ENCODE measurements around the gene PCNX2. TPM values are rescaled to one million over a fixed set of nuclear protein-coding genes. Genes with fewer than 3 reads are reported as not detected.

Gene PCNX2
- polyA plus RNA-seq, 1 donor (not counting 4 experiments of a cell fraction or from before 2014, with no cell fraction given), result 18.0 TPM

DNA sequence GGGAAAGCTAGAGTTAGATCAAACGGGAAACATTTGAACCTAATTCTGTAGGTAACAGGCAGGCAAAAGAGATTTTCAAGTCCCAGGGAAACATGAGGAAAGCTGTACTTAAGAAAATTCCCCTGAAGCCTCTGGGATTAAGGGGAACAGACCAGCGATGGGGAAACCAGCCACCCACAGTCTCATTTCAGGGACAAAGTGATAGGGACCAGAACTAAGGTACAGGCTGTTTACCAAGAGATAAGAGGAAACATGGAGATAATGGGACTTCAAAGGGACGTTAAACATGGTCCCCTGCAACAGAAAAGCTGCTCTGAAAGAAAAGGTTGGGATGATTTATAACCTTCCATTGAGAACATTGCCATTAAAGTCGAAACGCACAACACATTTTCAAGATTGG lies 260.7 kb downstream of the PCNX2 start:
- Histone ChIP-seq H3K27ac (ENCODE audit: control insufficient read depth, insufficient read depth, low read length) (no peak overlapping the region), H3K9me1 (ENCODE audit: control insufficient read depth, extremely low read depth, insufficient read depth, low read length) (no peaks in the 10 kb centered on the region), H3K4me2 (ENCODE audit: control insufficient read depth, extremely low read depth, insufficient read depth, low read depth, low read length) (no peak overlapping the region), H3K27me3 (ENCODE audit: control insufficient read depth, extremely low read depth, insufficient read depth, low read length) (no peaks in the 10 kb centered on the region), H3K4me1 (ENCODE audit: control insufficient read depth, extremely low read depth, insufficient read depth, low read length) (no peaks in the 10 kb centered on the region), H4K20me1 (ENCODE audit: control insufficient read depth, extremely low read depth, insufficient read depth, low read length) (no peaks in the 10 kb centered on the region), H3K9ac (ENCODE audit: control insufficient read depth, extremely low read depth, insufficient read depth, low read length) (no peak overlapping the region), H3K79me2 (ENCODE audit: control insufficient read depth, insufficient read depth, low read length) (no peaks in the 10 kb centered on the region), H2AFZ (ENCODE audit: control insufficient read depth, low read length) (no peak overlapping the region), H3K36me3 (ENCODE audit: control insufficient read depth in 2 of 2, extremely low read depth in 1 of 2, insufficient read depth in 2 of 2, low read length in 2 of 2) (no peaks in the 10 kb centered on the region), H3K4me3 (ENCODE audit: control insufficient read depth in 2 of 3, extremely low read depth in 1 of 3, insufficient read depth in 2 of 3, low read depth in 1 of 3, low read length in 3 of 3) (no peak overlapping the region), H3K9me3 (ENCODE audit: control insufficient read depth, low read depth, low read length) (no peaks in the 10 kb centered on the region)
- TF ChIP-seq EZH2 (IDR thresholded peaks at IDR 0.05; ENCODE audit: low read length), result no peak
- TF ChIP-seq, protein P1, sequence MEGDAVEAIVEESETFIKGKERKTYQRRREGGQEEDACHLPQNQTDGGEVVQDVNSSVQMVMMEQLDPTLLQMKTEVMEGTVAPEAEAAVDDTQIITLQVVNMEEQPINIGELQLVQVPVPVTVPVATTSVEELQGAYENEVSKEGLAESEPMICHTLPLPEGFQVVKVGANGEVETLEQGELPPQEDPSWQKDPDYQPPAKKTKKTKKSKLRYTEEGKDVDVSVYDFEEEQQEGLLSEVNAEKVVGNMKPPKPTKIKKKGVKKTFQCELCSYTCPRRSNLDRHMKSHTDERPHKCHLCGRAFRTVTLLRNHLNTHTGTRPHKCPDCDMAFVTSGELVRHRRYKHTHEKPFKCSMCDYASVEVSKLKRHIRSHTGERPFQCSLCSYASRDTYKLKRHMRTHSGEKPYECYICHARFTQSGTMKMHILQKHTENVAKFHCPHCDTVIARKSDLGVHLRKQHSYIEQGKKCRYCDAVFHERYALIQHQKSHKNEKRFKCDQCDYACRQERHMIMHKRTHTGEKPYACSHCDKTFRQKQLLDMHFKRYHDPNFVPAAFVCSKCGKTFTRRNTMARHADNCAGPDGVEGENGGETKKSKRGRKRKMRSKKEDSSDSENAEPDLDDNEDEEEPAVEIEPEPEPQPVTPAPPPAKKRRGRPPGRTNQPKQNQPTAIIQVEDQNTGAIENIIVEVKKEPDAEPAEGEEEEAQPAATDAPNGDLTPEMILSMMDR (optimal IDR thresholded peaks at IDR 0.05 in 1 of 3, IDR thresholded peaks at IDR 0.05 in 1 of 3, conservative IDR thresholded peaks at IDR 0.05 in 1 of 3; ENCODE audit: extremely low read depth in 1 of 3, insufficient read depth in 2 of 3, low read length in 3 of 3), result no peak
- FAIRE-seq, result no peak
- dilution Hi-C loops (cut with MboI; ENCODE audit: extremely low pct_ligation_motif_present, low sequenced_read_pairs), result no loop called here
- no peak for DNase-seq (ENCODE audit: low read depth, low spot score)

DNA sequence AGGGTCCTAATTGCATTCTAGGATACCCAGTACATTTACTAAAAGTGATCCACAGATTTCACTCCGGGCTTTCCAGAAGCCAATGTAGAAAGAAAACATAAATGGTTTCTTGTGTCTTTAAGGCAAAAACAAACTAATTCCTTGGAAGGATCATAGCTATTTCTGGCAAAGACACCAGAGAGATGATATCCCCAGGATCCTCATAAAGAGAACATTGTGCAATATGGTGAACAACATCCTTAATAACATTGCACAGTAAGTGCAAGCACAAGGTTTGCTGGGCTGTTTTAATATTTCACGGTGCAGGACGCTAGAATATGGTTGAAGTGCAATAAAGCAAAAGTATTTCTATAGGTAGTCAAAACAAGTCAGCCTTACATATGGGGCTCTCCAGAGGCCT lies 262.2 kb downstream of the PCNX2 start:
- H3K4me2 ChIP-seq (ENCODE audit: control insufficient read depth, extremely low read depth, insufficient read depth, low read depth, low read length), result no peak overlapping the region
- no peaks in the 10 kb centered on the region for H3K9me1 ChIP-seq (ENCODE audit: control insufficient read depth, extremely low read depth, insufficient read depth, low read length)
- H3K9ac ChIP-seq (ENCODE audit: control insufficient read depth, extremely low read depth, insufficient read depth, low read length), result no peak overlapping the region
- no peak overlapping the region for H3K27ac ChIP-seq (ENCODE audit: control insufficient read depth, insufficient read depth, low read length)
- no peaks in the 10 kb centered on the region for H3K36me3 ChIP-seq (ENCODE audit: control insufficient read depth in 2 of 2, extremely low read depth in 1 of 2, insufficient read depth in 2 of 2, low read length in 2 of 2)
- FAIRE-seq (no peak), DNase-seq (ENCODE audit: low read depth, low spot score) (no peak)
- no peak overlapping the region for H2AFZ ChIP-seq (ENCODE audit: control insufficient read depth, low read length)
- no peak overlapping the region for H3K4me3 ChIP-seq (ENCODE audit: control insufficient read depth in 2 of 3, extremely low read depth in 1 of 3, insufficient read depth in 2 of 3, low read depth in 1 of 3, low read length in 3 of 3)
- dilution Hi-C loops (cut with MboI; ENCODE audit: extremely low pct_ligation_motif_present, low sequenced_read_pairs), result no loop called here
- TF ChIP-seq, protein P1 (optimal IDR thresholded peaks at IDR 0.05 in 1 of 3, IDR thresholded peaks at IDR 0.05 in 1 of 3, conservative IDR thresholded peaks at IDR 0.05 in 1 of 3; ENCODE audit: extremely low read depth in 1 of 3, insufficient read depth in 2 of 3, low read length in 3 of 3), result no peak
- no peak for TF ChIP-seq EZH2 (IDR thresholded peaks at IDR 0.05; ENCODE audit: low read length)
- H3K27me3 ChIP-seq (ENCODE audit: control insufficient read depth, extremely low read depth, insufficient read depth, low read length), result no peaks in the 10 kb centered on the region
- no peaks in the 10 kb centered on the region for H4K20me1 ChIP-seq (ENCODE audit: control insufficient read depth, extremely low read depth, insufficient read depth, low read length)
- no peaks in the 10 kb centered on the region for H3K4me1 ChIP-seq (ENCODE audit: control insufficient read depth, extremely low read depth, insufficient read depth, low read length)
- H3K9me3 ChIP-seq (ENCODE audit: control insufficient read depth, low read depth, low read length), result no peaks in the 10 kb centered on the region
- H3K79me2 ChIP-seq (ENCODE audit: control insufficient read depth, insufficient read depth, low read length), result no peaks in the 10 kb centered on the region
